Erythroblast (primary cell): ENCODE results near the gene CCZ1B.
"Not testable (repeated sequence)": the region's sequence is repeated elsewhere in the genome, so short reads cannot be mapped to it uniquely, and the experiment has no call there.

Experiments used
- GATA1 ChIP-seq: IDR thresholded peaks from 2 replicates; pipeline ENCODE4 v1.6.1; 2011; ENCODE audit warnings: low read depth, mild to moderate bottlenecking, control low read depth, low read length, moderate library complexity
- POLR2A ChIP-seq: IDR thresholded peaks from 2 replicates; pipeline ENCODE4 v1.6.1; 2011; ENCODE audit warnings: mild to moderate bottlenecking, low read length

GRCh38 chr7:6853681-6854080 is 27.6 kb upstream of the CCZ1B start:
- TF ChIP-seq POLR2A, GATA1: not testable (repeated sequence)
